ENCODE data around the gene OR51B4. TPM values are rescaled to one million over a fixed set of nuclear protein-coding genes. Genes with fewer than 3 reads are reported as not detected.

The OR51B4 gene
- polyA plus RNA-seq, 1 donor (not counting 4 experiments of a cell fraction or from before 2014, with no cell fraction given) = not detected

DNA sequence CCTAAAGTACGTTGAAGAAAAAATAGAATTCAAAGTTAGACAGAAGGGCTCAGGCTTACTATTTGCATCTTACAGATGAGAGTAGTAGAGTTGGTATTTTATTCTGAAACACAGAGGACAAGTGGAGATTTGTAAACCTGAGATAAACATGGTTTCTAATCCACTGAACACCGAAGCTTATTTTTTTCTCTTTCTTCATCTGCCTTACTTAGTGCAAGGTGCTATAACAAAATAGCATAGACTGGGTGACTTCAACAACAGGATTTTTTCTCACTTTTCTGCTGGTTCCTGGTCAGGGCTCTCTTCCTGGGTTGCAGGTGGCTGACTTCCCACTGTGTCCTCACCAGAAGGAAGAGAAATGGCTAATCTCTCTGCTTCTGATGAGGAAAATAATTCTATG is 50.0 kb downstream of the OR51B4 start:
- no peaks in the 10 kb centered on the region for H3K36me3 ChIP-seq (ENCODE audit: control insufficient read depth in 2 of 2, extremely low read depth in 1 of 2, insufficient read depth in 2 of 2, low read length in 2 of 2)
- dilution Hi-C loops (cut with MboI; ENCODE audit: extremely low pct_ligation_motif_present, low sequenced_read_pairs) = no loop called here
- FAIRE-seq (no peak), DNase-seq (ENCODE audit: low read depth, low spot score) (no peak)
- no peak overlapping the region for H3K27ac ChIP-seq (ENCODE audit: control insufficient read depth, insufficient read depth, low read length)
- H4K20me1 ChIP-seq (ENCODE audit: control insufficient read depth, extremely low read depth, insufficient read depth, low read length) = no peaks in the 10 kb centered on the region
- TF ChIP-seq, protein P1, sequence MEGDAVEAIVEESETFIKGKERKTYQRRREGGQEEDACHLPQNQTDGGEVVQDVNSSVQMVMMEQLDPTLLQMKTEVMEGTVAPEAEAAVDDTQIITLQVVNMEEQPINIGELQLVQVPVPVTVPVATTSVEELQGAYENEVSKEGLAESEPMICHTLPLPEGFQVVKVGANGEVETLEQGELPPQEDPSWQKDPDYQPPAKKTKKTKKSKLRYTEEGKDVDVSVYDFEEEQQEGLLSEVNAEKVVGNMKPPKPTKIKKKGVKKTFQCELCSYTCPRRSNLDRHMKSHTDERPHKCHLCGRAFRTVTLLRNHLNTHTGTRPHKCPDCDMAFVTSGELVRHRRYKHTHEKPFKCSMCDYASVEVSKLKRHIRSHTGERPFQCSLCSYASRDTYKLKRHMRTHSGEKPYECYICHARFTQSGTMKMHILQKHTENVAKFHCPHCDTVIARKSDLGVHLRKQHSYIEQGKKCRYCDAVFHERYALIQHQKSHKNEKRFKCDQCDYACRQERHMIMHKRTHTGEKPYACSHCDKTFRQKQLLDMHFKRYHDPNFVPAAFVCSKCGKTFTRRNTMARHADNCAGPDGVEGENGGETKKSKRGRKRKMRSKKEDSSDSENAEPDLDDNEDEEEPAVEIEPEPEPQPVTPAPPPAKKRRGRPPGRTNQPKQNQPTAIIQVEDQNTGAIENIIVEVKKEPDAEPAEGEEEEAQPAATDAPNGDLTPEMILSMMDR (optimal IDR thresholded peaks at IDR 0.05 in 1 of 3, IDR thresholded peaks at IDR 0.05 in 1 of 3, conservative IDR thresholded peaks at IDR 0.05 in 1 of 3; ENCODE audit: extremely low read depth in 1 of 3, insufficient read depth in 2 of 3, low read length in 3 of 3) = no peak
- no peak for TF ChIP-seq EZH2 (IDR thresholded peaks at IDR 0.05; ENCODE audit: low read length)
- H3K27me3 ChIP-seq (ENCODE audit: control insufficient read depth, extremely low read depth, insufficient read depth, low read length) = no peaks in the 10 kb centered on the region
- H3K9me1 ChIP-seq (ENCODE audit: control insufficient read depth, extremely low read depth, insufficient read depth, low read length) = no peaks in the 10 kb centered on the region
- H3K9me3 ChIP-seq (ENCODE audit: control insufficient read depth, low read depth, low read length) = no peaks in the 10 kb centered on the region
- H3K9ac ChIP-seq (ENCODE audit: control insufficient read depth, extremely low read depth, insufficient read depth, low read length) = no peak overlapping the region
- H3K4me1 ChIP-seq (ENCODE audit: control insufficient read depth, extremely low read depth, insufficient read depth, low read length) = no peaks in the 10 kb centered on the region
- H3K4me3 ChIP-seq (ENCODE audit: control insufficient read depth in 2 of 3, extremely low read depth in 1 of 3, insufficient read depth in 2 of 3, low read depth in 1 of 3, low read length in 3 of 3) = no peak overlapping the region
- no peak overlapping the region for H3K4me2 ChIP-seq (ENCODE audit: control insufficient read depth, extremely low read depth, insufficient read depth, low read depth, low read length)
- H2AFZ ChIP-seq (ENCODE audit: control insufficient read depth, low read length) = no peak overlapping the region
- no peaks in the 10 kb centered on the region for H3K79me2 ChIP-seq (ENCODE audit: control insufficient read depth, insufficient read depth, low read length)

Other genes starting within 250 kb of the OR51B4 start
- not detected in 3 replicates for gene OR52E2, start 242.3 kb downstream of the OR51B4 start, polyA plus RNA-seq
- not detected in 3 replicates for gene OR52E1, start 232.4 kb downstream of the OR51B4 start, polyA plus RNA-seq
- not detected in 3 replicates for gene OR52A5, start 163.6 kb downstream of the OR51B4 start, polyA plus RNA-seq
- gene OR52A1, start 147.2 kb downstream of the OR51B4 start, polyA plus RNA-seq = not detected in 3 replicates
- gene OR51V1, start 101.3 kb downstream of the OR51B4 start, polyA plus RNA-seq = not detected in 3 replicates
- not detected in 3 replicates for gene HBB, start 74.9 kb downstream of the OR51B4 start, polyA plus RNA-seq
- gene HBD, start 67.5 kb downstream of the OR51B4 start, polyA plus RNA-seq = not detected in 3 replicates
- 0.30 to 0.31 TPM in 2 of 3 replicates, not detected in the other for gene HBG1, start 52.1 kb downstream of the OR51B4 start, polyA plus RNA-seq
- gene HBG2, start 47.2 kb downstream of the OR51B4 start, polyA plus RNA-seq = 0.50 to 0.73 TPM (median 0.61 TPM) in 3 replicates
- 0.19 to 0.26 TPM in 2 of 3 replicates, not detected in the other for gene HBE1, start 32.0 kb downstream of the OR51B4 start, polyA plus RNA-seq
- not detected in 3 replicates for gene OR51B2, start 22.4 kb upstream of the OR51B4 start, polyA plus RNA-seq
- not detected in 3 replicates for gene OR51B5, start 41.6 kb upstream of the OR51B4 start, polyA plus RNA-seq
- gene OR51B6, start 49.6 kb upstream of the OR51B4 start, polyA plus RNA-seq = not detected in 3 replicates
- gene OR51M1, start 81.9 kb upstream of the OR51B4 start, polyA plus RNA-seq = not detected in 3 replicates
- gene OR51Q1, start 120.2 kb upstream of the OR51B4 start, polyA plus RNA-seq = not detected in 3 replicates
- gene OR51I1, start 139.6 kb upstream of the OR51B4 start, polyA plus RNA-seq = not detected in 3 replicates
- not detected in 3 replicates for gene OR51I2, start 147.4 kb upstream of the OR51B4 start, polyA plus RNA-seq
- gene OR52D1, start 186.7 kb upstream of the OR51B4 start, polyA plus RNA-seq = not detected in 3 replicates
- gene UBQLN3, start 208.0 kb upstream of the OR51B4 start, polyA plus RNA-seq = not detected in 3 replicates
- 0.08 to 0.48 TPM (median 0.12 TPM) in 3 replicates for gene UBQLNL, start 214.8 kb upstream of the OR51B4 start, polyA plus RNA-seq
- gene OR52H1, start 246.6 kb upstream of the OR51B4 start, polyA plus RNA-seq = 0.15 TPM in 1 of 3 replicates, not detected in the others